Trophoblast cell (in vitro differentiated cells and primary cell): Measurements from ENCODE around the gene LCP2.

Experiments
- DNase-seq, 2 donors: peaks; one replicate each; pipeline ENCODE4 v3.0.0-alpha.2; 2016
- H2AFZ ChIP-seq: 2 replicates; pipeline ENCODE4 v1.6.1; 2013; ENCODE audit warnings: low read length, moderate library complexity, mild to moderate bottlenecking; ENCODE audit not compliant: insufficient read depth, poor library complexity
- H2AK5ac ChIP-seq: 2 replicates; pipeline ENCODE4 v1.6.1; 2013; ENCODE audit warnings: mild to moderate bottlenecking, low read length
- H2BK120ac ChIP-seq: 2 replicates; pipeline ENCODE4 v1.6.1; 2013; ENCODE audit warnings: low read length, mild to moderate bottlenecking, moderate library complexity; ENCODE audit not compliant: insufficient read depth, poor library complexity
- H2BK12ac ChIP-seq: 2 replicates; pipeline ENCODE4 v1.6.1; 2013; ENCODE audit warnings: mild to moderate bottlenecking, low read length, moderate library complexity
- H2BK5ac ChIP-seq: 2 replicates; pipeline ENCODE4 v1.6.1; 2013; ENCODE audit warnings: low read length, low read depth, moderate library complexity, mild to moderate bottlenecking; ENCODE audit not compliant: poor library complexity
- H3K14ac ChIP-seq: 2 replicates; pipeline ENCODE4 v1.6.1; 2013; ENCODE audit warnings: mild to moderate bottlenecking, low read length
- H3K18ac ChIP-seq: 2 replicates; pipeline ENCODE4 v1.6.1; 2013; ENCODE audit warnings: mild to moderate bottlenecking, low read length
- H3K23ac ChIP-seq: 2 replicates; pipeline ENCODE4 v1.6.1; 2013; ENCODE audit warnings: low read length
- H3K27ac ChIP-seq: 2 replicates; pipeline ENCODE4 v1.5.1; 2013; ENCODE audit warnings: low read depth, mild to moderate bottlenecking, inconsistent platforms, low read length, moderate library complexity
- H3K27me3 ChIP-seq: 2 replicates; pipeline ENCODE4 v1.6.1; 2013; ENCODE audit warnings: inconsistent platforms, mild to moderate bottlenecking, low read length, moderate library complexity; ENCODE audit not compliant: insufficient read depth
- H3K36me3 ChIP-seq, 2 experiments: 1 replicate in 1 of 2; 2 replicates in 1 of 2; pipeline ENCODE4 v1.6.1; 2013; ENCODE audit warnings: low read length in 2 of 2, mild to moderate bottlenecking in 2 of 2, moderate library complexity in 1 of 2; ENCODE audit not compliant: insufficient read depth in 2 of 2, control insufficient read depth in 1 of 2
- H3K4ac ChIP-seq: 2 replicates; pipeline ENCODE4 v1.6.1; 2013; ENCODE audit warnings: low read depth, mild to moderate bottlenecking, low read length, moderate library complexity
- H3K4me1 ChIP-seq, 2 experiments: 1 replicate in 1 of 2; 2 replicates in 1 of 2; pipeline ENCODE4 v1.6.1; 2013; ENCODE audit warnings: low read length in 2 of 2, mild to moderate bottlenecking in 2 of 2, moderate library complexity in 1 of 2; ENCODE audit not compliant: insufficient read depth in 2 of 2, control insufficient read depth in 1 of 2
- H3K4me2 ChIP-seq: 2 replicates; pipeline ENCODE4 v1.6.1; 2013; ENCODE audit warnings: inconsistent platforms, mild to moderate bottlenecking, low read length, moderate library complexity
- H3K4me3 ChIP-seq: 2 replicates; pipeline ENCODE4 v1.5.1; 2013; ENCODE audit warnings: mild to moderate bottlenecking, low read depth, low read length, inconsistent platforms
- H3K79me1 ChIP-seq: one replicate; pipeline ENCODE4 v1.6.1; 2013; ENCODE audit warnings: low read length
- H3K79me2 ChIP-seq: 2 replicates; pipeline ENCODE4 v1.6.1; 2013; ENCODE audit warnings: low read length, mild to moderate bottlenecking; ENCODE audit not compliant: control insufficient read depth, insufficient read depth, poor library complexity
- H3K9ac ChIP-seq: 2 replicates; pipeline ENCODE4 v1.6.1; 2013; ENCODE audit warnings: mild to moderate bottlenecking, low read length
- H3K9me3 ChIP-seq: 2 replicates; pipeline ENCODE4 v1.6.1; 2013; ENCODE audit warnings: low read depth, mild to moderate bottlenecking, control low read depth, inconsistent platforms, low read length; ENCODE audit not compliant: insufficient read depth
- H4K12ac ChIP-seq: 2 replicates; pipeline ENCODE4 v1.6.1; 2013; ENCODE audit warnings: low read depth, mild to moderate bottlenecking, low read length, moderate library complexity
- H4K8ac ChIP-seq: 2 replicates; pipeline ENCODE4 v1.6.1; 2013; ENCODE audit warnings: low read depth, mild to moderate bottlenecking, low read length, moderate library complexity
- H4K91ac ChIP-seq: one replicate; pipeline ENCODE4 v1.6.1; 2013; ENCODE audit warnings: low read depth, mild to moderate bottlenecking, low read length, moderate library complexity
- WGBS: extraction: QIAGEN DNeasy Blood & Tissue Kit; methylation state at CpG from one replicate; pipeline ENCODE4 v1.1.7; 2013; ENCODE audit warnings: missing lambda C conversion rate; ENCODE audit not compliant: insufficient read length, insufficient coverage; ENCODE audit errors: extremely low coverage; 5-methylcytosine and 5-hydroxymethylcytosine counted together

Gene LCP2

DNA sequence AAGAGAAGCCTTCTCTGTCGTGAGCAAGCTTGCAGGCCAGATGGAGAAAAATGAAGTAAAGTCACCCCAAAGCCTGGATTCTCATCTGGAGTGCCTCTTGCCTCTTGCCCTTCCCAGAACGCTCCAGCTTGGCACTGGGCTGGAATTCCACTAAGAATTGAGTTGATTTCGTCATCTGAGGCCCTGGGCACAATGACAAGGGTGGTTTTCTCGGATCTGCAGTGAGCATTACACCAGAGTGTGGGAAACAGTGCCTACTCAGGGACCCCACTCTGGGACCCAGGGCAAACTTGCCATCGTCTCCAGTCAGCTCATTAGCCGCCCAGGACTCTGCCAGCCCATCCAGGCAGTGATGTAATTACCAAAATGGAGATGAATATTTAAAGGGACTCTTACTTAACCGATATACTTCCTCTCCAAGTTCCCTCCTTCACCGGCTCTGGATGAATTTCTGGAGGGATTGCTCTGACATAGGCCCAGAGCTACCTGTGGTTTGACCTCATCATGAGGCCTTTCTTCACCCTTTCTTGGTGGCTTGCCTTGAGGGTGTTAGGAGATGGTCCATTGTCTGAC is 44.7 kb upstream of the LCP2 start:
- Histone ChIP-seq H2BK12ac (no peak overlapping the region), H2AK5ac (no peak overlapping the region), H3K14ac (no peak overlapping the region), H3K4me2 (no peak overlapping the region), H3K79me1 (no peaks in the 10 kb centered on the region), H3K18ac (no peak overlapping the region), H3K4me1 (peaks cover 4% of the 10 kb centered on the region in 2 experiments), H3K4ac (no peak overlapping the region), H4K8ac (no peak overlapping the region), H3K27ac (no peak overlapping the region), H4K91ac (no peak overlapping the region), H3K79me2 (no peaks in the 10 kb centered on the region), H3K4me3 (no peak overlapping the region), H3K9ac (no peak overlapping the region), H2BK120ac (no peak overlapping the region), H3K27me3 (no peaks in the 10 kb centered on the region), H2BK5ac (no peak overlapping the region), H3K9me3 (peaks cover 3% of the 10 kb centered on the region), H3K23ac (no peak overlapping the region), H3K36me3 (no peaks in the 10 kb centered on the region), H4K12ac (no peak overlapping the region), H2AFZ (no peak overlapping the region)
- no CpG with 5 or more reads among the region's 8 CpGs for WGBS
- DNase-seq, result no peak

DNA sequence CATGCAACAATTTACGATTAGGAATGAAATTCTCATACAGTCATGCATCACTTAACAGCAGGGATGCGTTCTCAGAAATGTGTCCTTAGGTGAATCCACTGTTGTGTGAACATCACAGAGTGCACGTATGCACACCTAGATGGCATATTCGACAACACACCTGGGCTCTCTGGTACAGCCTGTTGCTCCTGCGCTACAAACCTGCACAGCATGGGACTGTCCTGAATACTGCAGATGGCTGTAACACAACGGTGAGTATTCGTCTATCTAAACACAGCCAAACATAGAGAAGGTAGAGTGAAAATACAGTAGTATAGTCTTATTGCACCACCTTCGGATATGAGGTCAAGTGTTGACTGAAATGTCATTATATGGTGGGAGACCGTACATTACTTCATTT is 44.0 kb upstream of the LCP2 start:
- Histone ChIP-seq H3K79me2 (no peaks in the 10 kb centered on the region), H3K4me1 (peaks cover 4% of the 10 kb centered on the region in 2 experiments), H2AFZ (no peak overlapping the region), H3K27me3 (no peaks in the 10 kb centered on the region), H4K8ac (no peak overlapping the region), H3K4me2 (no peak overlapping the region), H2BK12ac (no peak overlapping the region), H4K12ac (no peak overlapping the region), H3K4ac (no peak overlapping the region), H2BK5ac (no peak overlapping the region), H3K9ac (no peak overlapping the region), H2AK5ac (no peak overlapping the region), H3K18ac (no peak overlapping the region), H3K79me1 (no peaks in the 10 kb centered on the region), H2BK120ac (no peak overlapping the region), H3K23ac (no peak overlapping the region), H3K27ac (no peak overlapping the region), H3K4me3 (no peak overlapping the region), H3K14ac (no peak overlapping the region), H3K9me3 (peaks cover 3% of the 10 kb centered on the region), H3K36me3 (no peaks in the 10 kb centered on the region), H4K91ac (no peak overlapping the region)
- no CpG with 5 or more reads among the region's 9 CpGs for WGBS
- no peak for DNase-seq

DNA sequence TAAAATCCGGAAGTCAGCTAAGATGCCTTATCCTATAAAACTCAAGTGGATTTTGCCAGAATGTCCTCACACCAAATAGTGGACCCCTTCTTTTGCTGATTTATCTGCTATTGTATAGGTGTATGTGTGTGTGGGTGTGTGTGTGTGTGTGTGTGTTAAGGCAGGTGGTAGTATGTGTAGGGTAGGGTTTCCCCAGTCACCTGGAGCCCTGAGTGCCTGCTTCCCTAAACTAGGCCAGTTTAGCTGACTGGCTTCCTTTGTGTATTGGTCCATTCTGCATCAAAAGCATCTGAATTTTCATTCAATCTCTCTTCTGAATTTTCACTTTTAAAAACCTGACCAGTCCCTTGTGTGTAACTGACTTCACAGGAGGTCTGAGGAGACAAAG is 42.2 kb upstream of the LCP2 start:
- Histone ChIP-seq H2AFZ (no peak overlapping the region), H3K4ac (no peak overlapping the region), H3K4me2 (no peak overlapping the region), H4K8ac (no peak overlapping the region), H3K4me1 (peaks cover 4% of the 10 kb centered on the region in 2 experiments), H3K79me2 (no peaks in the 10 kb centered on the region), H2AK5ac (no peak overlapping the region), H2BK12ac (no peak overlapping the region), H4K91ac (no peak overlapping the region), H3K9ac (no peak overlapping the region), H3K79me1 (no peaks in the 10 kb centered on the region), H3K36me3 (no peaks in the 10 kb centered on the region), H3K27me3 (no peaks in the 10 kb centered on the region), H3K4me3 (no peak overlapping the region), H3K23ac (no peak overlapping the region), H2BK120ac (no peak overlapping the region), H2BK5ac (no peak overlapping the region), H3K27ac (no peak overlapping the region), H3K9me3 (peaks cover 3% of the 10 kb centered on the region), H4K12ac (no peak overlapping the region), H3K14ac (no peak overlapping the region), H3K18ac (no peak overlapping the region)
- no peak for DNase-seq
- WGBS, result no CpG with 5 or more reads among the region's 1 CpG

DNA sequence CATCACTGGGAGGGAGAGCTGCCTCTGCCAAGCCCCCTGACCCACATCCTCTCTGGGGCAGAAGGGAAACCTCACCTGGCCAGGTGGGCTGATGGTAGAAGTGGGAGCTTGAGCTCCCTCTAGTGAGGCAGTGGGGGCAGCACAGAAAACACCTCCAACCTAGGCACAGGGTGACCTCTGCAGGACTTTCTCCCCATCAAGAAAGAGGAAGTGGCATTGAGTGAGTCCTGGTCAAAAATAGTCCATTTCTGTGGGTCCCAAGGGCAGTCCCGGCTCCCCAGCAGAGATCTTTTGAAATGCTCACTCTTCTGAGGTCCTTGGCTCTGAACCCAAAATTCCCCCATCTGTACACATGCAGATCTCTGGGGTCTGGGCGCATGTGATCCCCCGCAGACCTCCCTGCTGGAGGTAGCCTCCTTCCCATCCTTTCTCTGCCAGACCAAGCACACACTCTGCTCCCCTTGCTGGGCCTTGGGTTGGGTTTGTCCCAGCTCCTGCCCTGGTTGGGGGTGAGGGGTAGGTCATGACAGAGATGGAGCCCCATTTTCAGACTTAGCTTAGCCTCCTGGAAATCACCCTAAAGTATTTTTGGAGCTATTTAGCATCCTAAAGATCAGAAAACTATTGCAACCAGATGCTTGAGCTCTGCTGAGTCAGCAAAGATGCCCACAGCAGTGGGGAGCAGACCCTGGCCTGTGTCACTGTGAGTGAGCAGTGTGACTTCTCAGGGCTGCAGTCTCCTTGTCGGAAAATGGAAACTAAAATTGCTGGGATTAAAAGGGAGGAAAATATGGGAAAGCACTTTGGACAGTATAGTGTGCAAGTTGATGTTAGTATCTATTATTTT is 41.6 kb upstream of the LCP2 start:
- Histone ChIP-seq H3K4me1 (no peaks in the 10 kb centered on the region), H3K14ac (no peak overlapping the region)
- WGBS, result no CpG with 5 or more reads among the region's 4 CpGs

More for the DNA sequence above, 41.6 kb upstream of the LCP2 start:
- no peaks in the 10 kb centered on the region for H3K27me3 ChIP-seq
- no peaks in the 10 kb centered on the region for H3K79me1 ChIP-seq
- H4K12ac ChIP-seq, result no peak overlapping the region
- H2BK5ac ChIP-seq, result no peak overlapping the region
- H3K23ac ChIP-seq, result no peak overlapping the region
- no peaks in the 10 kb centered on the region for H3K36me3 ChIP-seq
- peaks cover 3% of the 10 kb centered on the region for H3K9me3 ChIP-seq
- no peak overlapping the region for H3K4ac ChIP-seq
- H4K91ac ChIP-seq, result no peak overlapping the region
- H3K9ac ChIP-seq, result no peak overlapping the region
- H2AK5ac ChIP-seq, result no peak overlapping the region
- no peak overlapping the region for H3K4me2 ChIP-seq
- H2BK12ac ChIP-seq, result no peak overlapping the region
- no peak overlapping the region for H3K27ac ChIP-seq
- H4K8ac ChIP-seq, result no peak overlapping the region
- H2AFZ ChIP-seq, result no peak overlapping the region
- H2BK120ac ChIP-seq, result no peak overlapping the region
- peak in 1 of 2 donors; percentile 40 for DNase-seq
- no peak overlapping the region for H3K4me3 ChIP-seq
- H3K18ac ChIP-seq, result no peak overlapping the region
- H3K79me2 ChIP-seq, result no peaks in the 10 kb centered on the region
